ENCODE measurements around the gene GPR142.

DNA sequence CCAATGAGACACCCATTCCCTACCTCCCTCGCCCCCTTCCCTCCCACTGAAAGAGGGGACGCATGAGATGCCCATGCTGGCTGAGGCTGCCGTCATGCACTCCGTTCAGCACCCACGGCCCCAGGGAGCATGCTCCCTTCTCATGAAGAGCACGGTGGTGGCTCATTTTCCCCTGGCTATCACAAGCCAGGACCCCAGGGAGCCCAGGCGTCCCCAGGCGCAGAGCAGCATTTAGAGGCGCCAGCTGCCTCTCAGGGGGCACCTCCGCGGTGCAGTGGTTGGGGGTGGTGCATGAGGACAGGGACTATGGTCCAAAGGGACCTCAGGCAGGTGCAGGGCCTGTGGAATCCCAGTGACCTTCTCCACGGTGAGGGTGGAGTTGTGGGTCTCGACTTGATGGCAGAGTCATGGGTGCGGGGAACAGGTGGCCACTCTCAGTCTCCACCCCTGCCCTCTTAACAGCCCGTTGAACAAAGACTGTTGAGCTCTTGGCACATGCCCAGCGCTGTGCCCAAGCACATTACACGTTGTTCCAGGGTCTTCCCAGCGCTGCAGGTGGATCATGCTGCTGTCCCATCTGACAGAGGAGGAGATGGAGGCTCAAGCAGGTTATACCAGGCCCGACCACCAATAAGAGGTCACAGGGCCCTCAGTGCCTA, 27.6 kb upstream of the GPR142 start:
- TF ChIP-seq, protein P1, sequence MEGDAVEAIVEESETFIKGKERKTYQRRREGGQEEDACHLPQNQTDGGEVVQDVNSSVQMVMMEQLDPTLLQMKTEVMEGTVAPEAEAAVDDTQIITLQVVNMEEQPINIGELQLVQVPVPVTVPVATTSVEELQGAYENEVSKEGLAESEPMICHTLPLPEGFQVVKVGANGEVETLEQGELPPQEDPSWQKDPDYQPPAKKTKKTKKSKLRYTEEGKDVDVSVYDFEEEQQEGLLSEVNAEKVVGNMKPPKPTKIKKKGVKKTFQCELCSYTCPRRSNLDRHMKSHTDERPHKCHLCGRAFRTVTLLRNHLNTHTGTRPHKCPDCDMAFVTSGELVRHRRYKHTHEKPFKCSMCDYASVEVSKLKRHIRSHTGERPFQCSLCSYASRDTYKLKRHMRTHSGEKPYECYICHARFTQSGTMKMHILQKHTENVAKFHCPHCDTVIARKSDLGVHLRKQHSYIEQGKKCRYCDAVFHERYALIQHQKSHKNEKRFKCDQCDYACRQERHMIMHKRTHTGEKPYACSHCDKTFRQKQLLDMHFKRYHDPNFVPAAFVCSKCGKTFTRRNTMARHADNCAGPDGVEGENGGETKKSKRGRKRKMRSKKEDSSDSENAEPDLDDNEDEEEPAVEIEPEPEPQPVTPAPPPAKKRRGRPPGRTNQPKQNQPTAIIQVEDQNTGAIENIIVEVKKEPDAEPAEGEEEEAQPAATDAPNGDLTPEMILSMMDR (IDR thresholded peaks at IDR 0.05; ENCODE audit: borderline replicate concordance, extremely low read depth, low read length, poor library complexity, severe bottlenecking): no peak
- no peak for TF ChIP-seq EZH2 (IDR thresholded peaks at IDR 0.05; ENCODE audit: borderline replicate concordance, low read depth, low read length, severe bottlenecking)
